GM12878 (cell line): Measurements from ENCODE around the gene GLB1L3. TPM values are rescaled to one million over a fixed set of nuclear protein-coding genes. Genes with fewer than 3 reads are reported as not detected.

Experiments
- polyA plus RNA-seq, 11 experiments: library from polyadenylated mRNA; depleted of rRNA in 4 of 11; unstranded in 6 of 11; stranded (reverse) in 5 of 11; fragments of >200 nt; fragmentation: Nextera tagmentation in 4 of 11; fragmentation: Illumina TruSeq in 1 of 11; extraction: Ambion mirVana in 4 of 11; extraction: Trizol in 1 of 11; gene quantifications; 1 replicate in 1 of 11; 2 replicates in 10 of 11; pipeline versions ENCODE4 v1.2.1 to v1.2.3, GENCODE V29; 2011 to 2016; ENCODE audit warnings: inconsistent platforms in 2 of 11, missing spikeins in 2 of 11, low read depth in 1 of 11
- total RNA-seq, 4 experiments: library from RNA; depleted of rRNA in 3 of 4; stranded (reverse); fragments of >200 nt in 3 of 4; fragmentation: Illumina TruSeq in 1 of 4; extraction: Trizol in 1 of 4; gene quantifications; 2 replicates each; pipeline versions ENCODE4 v1.2.1 to v1.2.3, GENCODE V29; 2013 to 2021

Gene GLB1L3
- total and polyA plus RNA-seq, 10 of the 15 experiments (the other 5 are each of a cell fraction or from before 2014, with no cell fraction given), result 0.53 to 2.9 (median 1.9) TPM; not detected in 1

Other genes starting within 250 kb of the GLB1L3 start
- 0.11 and 0.28 TPM in 2 replicates for gene JAM3, start 207.3 kb upstream of the GLB1L3 start, total RNA-seq (2014; rRNA removed)
- gene JAM3, start 207.3 kb upstream of the GLB1L3 start, total RNA-seq (2014; rRNA removed; fragmentation: Illumina TruSeq; extraction: Trizol), result 0.04 TPM in 1 of 2 replicates, not detected in the other
- gene JAM3, start 207.3 kb upstream of the GLB1L3 start, total RNA-seq (2021), result 0.21 TPM in 1 of 2 replicates, not detected in the other
- 0.23 and 0.27 TPM in 2 replicates for gene JAM3, start 207.3 kb upstream of the GLB1L3 start, polyA plus RNA-seq (2011; rRNA removed)
- 0.16 and 2.0 TPM in 2 replicates for gene JAM3, start 207.3 kb upstream of the GLB1L3 start, polyA plus RNA-seq (2014; fragmentation: Illumina TruSeq; extraction: Trizol)
- under 1 TPM; 0.53 to 0.82 TPM for gene JAM3, start 207.3 kb upstream of the GLB1L3 start, polyA plus RNA-seq (2014; fragmentation: Nextera tagmentation; extraction: Ambion mirVana)
- gene JAM3, start 207.3 kb upstream of the GLB1L3 start, polyA plus RNA-seq (2014; rRNA removed), result 0.16 and 0.32 TPM in 2 replicates
- 1 to 10 TPM in 1 of 2 experiments, under 1 TPM in 1; 0.68 to 1.1 TPM for gene JAM3, start 207.3 kb upstream of the GLB1L3 start, polyA plus RNA-seq (2016; fragmentation: Nextera tagmentation; extraction: Ambion mirVana)
- gene NCAPD3, start 52.4 kb upstream of the GLB1L3 start, total RNA-seq (2014; rRNA removed), result 38.2 and 44.6 TPM in 2 replicates
- gene NCAPD3, start 52.4 kb upstream of the GLB1L3 start, total RNA-seq (2014; rRNA removed; fragmentation: Illumina TruSeq; extraction: Trizol), result 45.9 and 47.1 TPM in 2 replicates
- 54.6 and 56.6 TPM in 2 replicates for gene NCAPD3, start 52.4 kb upstream of the GLB1L3 start, total RNA-seq (2021)
- gene NCAPD3, start 52.4 kb upstream of the GLB1L3 start, polyA plus RNA-seq (2011; rRNA removed), result 49.3 and 58.2 TPM in 2 replicates
- 47.9 and 52.5 TPM in 2 replicates for gene NCAPD3, start 52.4 kb upstream of the GLB1L3 start, polyA plus RNA-seq (2014; fragmentation: Illumina TruSeq; extraction: Trizol)
- 10 to 100 TPM; 14.9 to 17.5 TPM for gene NCAPD3, start 52.4 kb upstream of the GLB1L3 start, polyA plus RNA-seq (2014; fragmentation: Nextera tagmentation; extraction: Ambion mirVana)
- gene NCAPD3, start 52.4 kb upstream of the GLB1L3 start, polyA plus RNA-seq (2014; rRNA removed), result 45.2 and 51.8 TPM in 2 replicates
- gene NCAPD3, start 52.4 kb upstream of the GLB1L3 start, polyA plus RNA-seq (2016; fragmentation: Nextera tagmentation; extraction: Ambion mirVana), result 10 to 100 TPM; 48.4 to 51.0 TPM
- gene VPS26B, start 51.7 kb upstream of the GLB1L3 start, total RNA-seq (2014; rRNA removed), result 13.6 and 15.9 TPM in 2 replicates
- gene VPS26B, start 51.7 kb upstream of the GLB1L3 start, total RNA-seq (2014; rRNA removed; fragmentation: Illumina TruSeq; extraction: Trizol), result 10.0 and 10.1 TPM in 2 replicates
- gene VPS26B, start 51.7 kb upstream of the GLB1L3 start, total RNA-seq (2021), result 16.6 and 20.6 TPM in 2 replicates
- gene VPS26B, start 51.7 kb upstream of the GLB1L3 start, polyA plus RNA-seq (2011; rRNA removed), result 25.1 and 26.9 TPM in 2 replicates
- 15.7 and 16.4 TPM in 2 replicates for gene VPS26B, start 51.7 kb upstream of the GLB1L3 start, polyA plus RNA-seq (2014; fragmentation: Illumina TruSeq; extraction: Trizol)
- 1 to 10 TPM; 1.6 to 2.7 TPM for gene VPS26B, start 51.7 kb upstream of the GLB1L3 start, polyA plus RNA-seq (2014; fragmentation: Nextera tagmentation; extraction: Ambion mirVana)
- gene VPS26B, start 51.7 kb upstream of the GLB1L3 start, polyA plus RNA-seq (2014; rRNA removed), result 13.0 and 16.1 TPM in 2 replicates
- 10 to 100 TPM in 1 of 2 experiments, 1 to 10 TPM in 1; 3.1 to 14.9 TPM for gene VPS26B, start 51.7 kb upstream of the GLB1L3 start, polyA plus RNA-seq (2016; fragmentation: Nextera tagmentation; extraction: Ambion mirVana)
- gene THYN1, start 23.0 kb upstream of the GLB1L3 start, total RNA-seq (2014; rRNA removed), result 64.9 and 70.7 TPM in 2 replicates
- gene THYN1, start 23.0 kb upstream of the GLB1L3 start, total RNA-seq (2014; rRNA removed; fragmentation: Illumina TruSeq; extraction: Trizol), result 86.9 and 92.4 TPM in 2 replicates
- 45.7 and 45.9 TPM in 2 replicates for gene THYN1, start 23.0 kb upstream of the GLB1L3 start, total RNA-seq (2021)
- 70.9 and 73.8 TPM in 2 replicates for gene THYN1, start 23.0 kb upstream of the GLB1L3 start, polyA plus RNA-seq (2011; rRNA removed)
- gene THYN1, start 23.0 kb upstream of the GLB1L3 start, polyA plus RNA-seq (2014; fragmentation: Illumina TruSeq; extraction: Trizol), result 100 and 112 TPM in 2 replicates
- 100 to 1,000 TPM; 212 to 221 TPM for gene THYN1, start 23.0 kb upstream of the GLB1L3 start, polyA plus RNA-seq (2014; fragmentation: Nextera tagmentation; extraction: Ambion mirVana)
- 61.2 and 67.0 TPM in 2 replicates for gene THYN1, start 23.0 kb upstream of the GLB1L3 start, polyA plus RNA-seq (2014; rRNA removed)
- 100 to 1,000 TPM; 127 to 132 TPM for gene THYN1, start 23.0 kb upstream of the GLB1L3 start, polyA plus RNA-seq (2016; fragmentation: Nextera tagmentation; extraction: Ambion mirVana)
- gene ACAD8, start 22.8 kb upstream of the GLB1L3 start, total RNA-seq (2014; rRNA removed), result 22.7 and 23.4 TPM in 2 replicates
- gene ACAD8, start 22.8 kb upstream of the GLB1L3 start, total RNA-seq (2014; rRNA removed; fragmentation: Illumina TruSeq; extraction: Trizol), result 15.7 and 17.2 TPM in 2 replicates
- gene ACAD8, start 22.8 kb upstream of the GLB1L3 start, total RNA-seq (2021), result 19.5 and 19.9 TPM in 2 replicates
- 22.0 and 24.7 TPM in 2 replicates for gene ACAD8, start 22.8 kb upstream of the GLB1L3 start, polyA plus RNA-seq (2011; rRNA removed)
- gene ACAD8, start 22.8 kb upstream of the GLB1L3 start, polyA plus RNA-seq (2014; fragmentation: Illumina TruSeq; extraction: Trizol), result 20.9 and 25.0 TPM in 2 replicates
- 10 to 100 TPM in 1 of 2 experiments, 1 to 10 TPM in 1; 9.9 to 12.8 TPM for gene ACAD8, start 22.8 kb upstream of the GLB1L3 start, polyA plus RNA-seq (2014; fragmentation: Nextera tagmentation; extraction: Ambion mirVana)
- gene ACAD8, start 22.8 kb upstream of the GLB1L3 start, polyA plus RNA-seq (2014; rRNA removed), result 25.3 and 28.8 TPM in 2 replicates
- gene ACAD8, start 22.8 kb upstream of the GLB1L3 start, polyA plus RNA-seq (2016; fragmentation: Nextera tagmentation; extraction: Ambion mirVana), result 10 to 100 TPM; 31.3 to 34.8 TPM
- 0.68 and 0.98 TPM in 2 replicates for gene GLB1L2, start 55.6 kb downstream of the GLB1L3 start, total RNA-seq (2014; rRNA removed)
- gene GLB1L2, start 55.6 kb downstream of the GLB1L3 start, total RNA-seq (2014; rRNA removed; fragmentation: Illumina TruSeq; extraction: Trizol), result 0.37 and 0.40 TPM in 2 replicates
- 0.37 and 0.85 TPM in 2 replicates for gene GLB1L2, start 55.6 kb downstream of the GLB1L3 start, total RNA-seq (2021)
- gene GLB1L2, start 55.6 kb downstream of the GLB1L3 start, polyA plus RNA-seq (2011; rRNA removed), result 0.03 and 0.04 TPM in 2 replicates
- gene GLB1L2, start 55.6 kb downstream of the GLB1L3 start, polyA plus RNA-seq (2014; fragmentation: Illumina TruSeq; extraction: Trizol), result 0.60 and 0.66 TPM in 2 replicates
- under 1 TPM; 0.06 to 0.11 TPM for gene GLB1L2, start 55.6 kb downstream of the GLB1L3 start, polyA plus RNA-seq (2014; fragmentation: Nextera tagmentation; extraction: Ambion mirVana)
- 0.67 and 0.73 TPM in 2 replicates for gene GLB1L2, start 55.6 kb downstream of the GLB1L3 start, polyA plus RNA-seq (2014; rRNA removed)
- gene GLB1L2, start 55.6 kb downstream of the GLB1L3 start, polyA plus RNA-seq (2016; fragmentation: Nextera tagmentation; extraction: Ambion mirVana), result under 1 TPM; 0.26 to 0.58 TPM
- gene B3GAT1, start 135.9 kb downstream of the GLB1L3 start, total RNA-seq (2014; rRNA removed), result not detected in 2 replicates
- not detected in 2 replicates for gene B3GAT1, start 135.9 kb downstream of the GLB1L3 start, total RNA-seq (2014; rRNA removed; fragmentation: Illumina TruSeq; extraction: Trizol)
- gene B3GAT1, start 135.9 kb downstream of the GLB1L3 start, total RNA-seq (2021), result 0.05 TPM in 1 of 2 replicates, not detected in the other
- not detected in 2 replicates for gene B3GAT1, start 135.9 kb downstream of the GLB1L3 start, polyA plus RNA-seq (2011; rRNA removed)
- gene B3GAT1, start 135.9 kb downstream of the GLB1L3 start, polyA plus RNA-seq (2014; fragmentation: Illumina TruSeq; extraction: Trizol), result not detected in 2 replicates
- gene B3GAT1, start 135.9 kb downstream of the GLB1L3 start, polyA plus RNA-seq (2014; fragmentation: Nextera tagmentation; extraction: Ambion mirVana), result not detected
- gene B3GAT1, start 135.9 kb downstream of the GLB1L3 start, polyA plus RNA-seq (2014; rRNA removed), result not detected in 2 replicates
- gene B3GAT1, start 135.9 kb downstream of the GLB1L3 start, polyA plus RNA-seq (2016; fragmentation: Nextera tagmentation; extraction: Ambion mirVana), result not detected